Caco-2 (cell line): ENCODE measurements around the gene TUBAL3. TPM values are rescaled to one million over a fixed set of nuclear protein-coding genes. Genes with fewer than 3 reads are reported as not detected.

Experiments
- BruUV-seq: library from RNA; stranded (reverse); fragments of 400-500 nt; replicated peaks from 2 replicates; lab custom pipeline; 2021; lab: Mats Ljungman, UMichigan
- CTCF ChIA-PET: fragments of 300-600 bp; sonication (Branson Sonifier 250); formaldehyde crosslinking; loops from one replicate; lab custom pipeline; 2022; ENCODE audit warnings: antibody characterized with exemption; lab: Charles Lee
- POLR2A ChIA-PET: fragments of 300-600 bp; sonication (Branson Sonifier 250); formaldehyde crosslinking; loops from one replicate; lab custom pipeline; 2022; ENCODE audit warnings: antibody characterized with exemption; lab: Charles Lee
- DNase-seq, 2 experiments: peaks; one replicate each; pipeline versions ENCODE4 v3.0.0 to v3.0.0-alpha.2; 2020 to 2022
- H3K27me3 ChIP-seq: replicated peaks from 2 replicates; pipeline ENCODE4 v1.6.0; 2011; ENCODE audit warnings: low read length; ENCODE audit not compliant: control insufficient read depth, insufficient read depth
- H3K36me3 ChIP-seq: 2 replicates; pipeline ENCODE4 v1.5.1; 2011; ENCODE audit warnings: low read length; ENCODE audit not compliant: control insufficient read depth, insufficient read depth
- H3K4me1 ChIP-seq: fragments of 250-450 bp; sonication (Bioruptor Pico); 2 replicates; pipeline ENCODE4 v1.5.1; 2020; ENCODE audit warnings: mild to moderate bottlenecking
- H3K4me3 ChIP-seq: 2 replicates; pipeline ENCODE4 v1.5.1; 2011; ENCODE audit warnings: low read depth, mild to moderate bottlenecking, control low read depth, low read length
- H3K9me3 ChIP-seq: fragments of 250-450 bp; sonication (Bioruptor Pico); 2 replicates; pipeline ENCODE4 v1.5.1; 2020; ENCODE audit warnings: mild to moderate bottlenecking, moderate library complexity
- H3K27ac Mint-ChIP-seq: one replicate; pipeline ENCODE4 v1.8.0; 2022; ENCODE audit warnings: mixed read lengths; ENCODE audit not compliant: unreplicated experiment
- H3K27me3 Mint-ChIP-seq: one replicate; pipeline ENCODE4 v1.8.0; 2022; ENCODE audit warnings: mixed read lengths; ENCODE audit not compliant: insufficient read depth, unreplicated experiment
- H3K36me3 Mint-ChIP-seq: one replicate; pipeline ENCODE4 v1.8.0; 2022; ENCODE audit warnings: mild to moderate bottlenecking, mixed read lengths; ENCODE audit not compliant: insufficient read depth, unreplicated experiment
- H3K4me1 Mint-ChIP-seq: one replicate; pipeline ENCODE4 v1.8.0; 2022; ENCODE audit warnings: low read depth, mixed read lengths; ENCODE audit not compliant: unreplicated experiment
- H3K4me3 Mint-ChIP-seq: one replicate; pipeline ENCODE4 v1.8.0; 2022; ENCODE audit warnings: mild to moderate bottlenecking, moderate library complexity, mixed read lengths; ENCODE audit not compliant: unreplicated experiment
- H3K9me3 Mint-ChIP-seq: one replicate; pipeline ENCODE4 v1.8.0; 2022; ENCODE audit warnings: mixed read lengths; ENCODE audit not compliant: unreplicated experiment
- CTCF ChIP-seq, 2 experiments: fragments of 200-600 bp in 1 of 2; IDR thresholded peaks; 1 replicate in 1 of 2; 2 replicates in 1 of 2; pipeline versions ENCODE4 v1.5.1 to v1.8.0; 2011 to 2022; ENCODE audit warnings: antibody characterized with exemption in 1 of 2, control low read depth in 1 of 2, inconsistent platforms in 1 of 2, low read depth in 1 of 2, low read length in 1 of 2, mild to moderate bottlenecking in 1 of 2, moderate library complexity in 1 of 2; ENCODE audit not compliant: insufficient read depth in 1 of 2, severe bottlenecking in 1 of 2, unreplicated experiment in 1 of 2
- intact Hi-C: fragments of 100-400 bp; cut with micrococcal nuclease; formaldehyde crosslinking; loops from one replicate; pipeline ENCODE4 v1.10.0; 2022; ENCODE audit not compliant: unreplicated experiment
- total RNA-seq: library from RNA; stranded (reverse); gene quantifications from 2 replicates; pipeline ENCODE4 v1.2.3, GENCODE V29; 2022

TUBAL3 gene
- total RNA-seq, 1 experiment from 2014 or later: 0.39 TPM

GRCh38 chr10:5450605-5451384 lies 46.2 kb upstream of the TUBAL3 start:
- no peak for DNase-seq
- no peak overlapping the region for H3K4me3 ChIP-seq
- BruUV-seq: no TSS peak
- H3K4me1 ChIP-seq: peaks cover 27% of the 10 kb centered on the region
- no peaks in the 10 kb centered on the region for H3K9me3 ChIP-seq
- ChIA-PET POLR2A (no interaction called here), CTCF (no interaction called here)
- H3K27me3 ChIP-seq: no peaks in the 10 kb centered on the region
- peak overlapping the region; percentile 58 for H3K27ac Mint-ChIP-seq
- no peak for TF ChIP-seq CTCF (IDR thresholded peaks at IDR 0.05; ENCODE audit: insufficient read depth in 1 of 2, low read depth in 1 of 2, low read length in 1 of 2, severe bottlenecking in 1 of 2, unreplicated experiment in 1 of 2)
- peaks cover 6% of the 10 kb centered on the region for H3K36me3 ChIP-seq
- peaks cover 18% of the 10 kb centered on the region for H3K4me1 Mint-ChIP-seq
- peaks cover 57% of the 10 kb centered on the region for H3K36me3 Mint-ChIP-seq
- H3K27me3 Mint-ChIP-seq: no peaks in the 10 kb centered on the region
- intact Hi-C loops: loop anchor here (2.0 kb wide), 1 partner anchor 18 kb away; no protein-coding TSS in a partner anchor
- H3K9me3 Mint-ChIP-seq: no peaks in the 10 kb centered on the region
- H3K4me3 Mint-ChIP-seq: peak overlapping the region; percentile 42

DNA sequence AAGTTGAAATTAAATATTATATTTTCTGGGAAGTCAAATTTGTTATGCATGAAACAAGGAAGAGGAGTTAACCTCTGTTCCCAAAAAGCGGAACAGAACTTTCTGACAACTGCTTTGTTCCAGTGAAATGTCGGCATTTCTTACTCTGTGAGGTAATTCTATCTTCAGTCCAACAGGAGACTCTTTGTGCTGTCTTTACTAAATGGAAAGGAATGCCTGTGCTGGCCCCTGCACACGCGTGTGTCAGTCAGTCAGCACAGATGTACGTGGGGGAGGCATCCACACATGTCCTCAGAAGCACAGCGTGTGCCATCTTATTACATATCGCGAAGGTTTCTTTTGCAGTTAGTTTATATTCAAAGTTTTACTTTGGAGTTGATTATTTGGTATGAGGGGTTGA lies 45.2 kb upstream of the TUBAL3 start:
- CTCF ChIA-PET: no interaction called here
- Mint-ChIP-seq H3K4me3 (peak overlapping the region; percentile 42), H3K27ac (no peak overlapping the region), H3K27me3 (no peaks in the 10 kb centered on the region), H3K36me3 (peaks cover 47% of the 10 kb centered on the region), H3K4me1 (peaks cover 18% of the 10 kb centered on the region), H3K9me3 (no peaks in the 10 kb centered on the region)
- peak overlapping the region; percentile 18 for H3K4me3 ChIP-seq
- intact Hi-C loops: loop anchor here (2.0 to 10.0 kb wide), 3 partner anchors 19 to 305 kb away; no protein-coding TSS in a partner anchor
- no TSS peak for BruUV-seq
- TF ChIP-seq CTCF (IDR thresholded peaks at IDR 0.05; ENCODE audit: insufficient read depth in 1 of 2, low read depth in 1 of 2, low read length in 1 of 2, severe bottlenecking in 1 of 2, unreplicated experiment in 1 of 2): peak; percentile 29 to 36
- peak in 1 of 2 experiments; percentile 46 for DNase-seq
- POLR2A ChIA-PET: no interaction called here
- H3K4me1 ChIP-seq: peaks cover 27% of the 10 kb centered on the region
- no peaks in the 10 kb centered on the region for H3K9me3 ChIP-seq
- no peaks in the 10 kb centered on the region for H3K27me3 ChIP-seq
- H3K36me3 ChIP-seq: 0 out of 2 replicates have a peak, but pooled peaks cover 5% of the 10 kb centered on the region

DNA sequence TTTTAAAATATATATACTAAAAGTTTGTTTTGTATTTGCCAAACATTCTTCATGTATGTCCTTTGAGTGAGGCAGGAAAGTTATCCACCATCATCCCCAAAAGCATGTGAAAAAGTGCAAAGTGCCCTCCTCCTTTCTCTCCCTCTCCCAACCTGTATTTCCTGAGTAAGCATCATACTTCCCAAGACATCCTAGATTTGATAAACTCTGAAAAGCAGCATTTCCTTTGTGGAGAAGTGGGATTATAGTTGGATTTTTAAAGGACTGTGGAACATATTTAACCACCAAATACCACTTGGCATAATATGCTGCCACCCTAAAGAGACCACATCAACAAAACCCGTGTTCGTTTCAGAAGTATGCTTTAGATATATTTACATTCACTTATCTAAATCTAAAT lies 44.6 kb upstream of the TUBAL3 start:
- H3K36me3 Mint-ChIP-seq: peaks cover 45% of the 10 kb centered on the region

More for the DNA sequence above, 44.6 kb upstream of the TUBAL3 start:
- DNase-seq: no peak
- POLR2A ChIA-PET: no interaction called here
- CTCF ChIA-PET: no interaction called here
- Histone ChIP-seq H3K4me1 (peaks cover 27% of the 10 kb centered on the region), H3K9me3 (no peaks in the 10 kb centered on the region), H3K27me3 (no peaks in the 10 kb centered on the region), H3K36me3 (0 out of 2 replicates have a peak, but pooled peaks cover 5% of the 10 kb centered on the region), H3K4me3 (peak overlapping the region; percentile 96)
- H3K27me3 Mint-ChIP-seq: no peaks in the 10 kb centered on the region
- H3K9me3 Mint-ChIP-seq: no peaks in the 10 kb centered on the region
- peaks cover 24% of the 10 kb centered on the region for H3K4me1 Mint-ChIP-seq
- no peak for TF ChIP-seq CTCF (IDR thresholded peaks at IDR 0.05; ENCODE audit: insufficient read depth in 1 of 2, low read depth in 1 of 2, low read length in 1 of 2, severe bottlenecking in 1 of 2, unreplicated experiment in 1 of 2)
- peak overlapping the region; percentile 91 for H3K4me3 Mint-ChIP-seq
- intact Hi-C loops: loop anchor here (2.0 to 10.0 kb wide), 2 partner anchors 54 to 306 kb away; no protein-coding TSS in a partner anchor
- BruUV-seq: no TSS peak
- H3K27ac Mint-ChIP-seq: no peak overlapping the region
